Measurements from ENCODE around the gene NENF. TPM values are rescaled to one million over a fixed set of nuclear protein-coding genes. Genes with fewer than 3 reads are reported as not detected.

NENF gene
- total RNA-seq, 2 donors from 2014 or later = 83.2 to 277 TPM

- intact Hi-C loops (cut with DNase I) = loop anchor here (2.0 to 10.0 kb wide), 2 partner anchors 163 to 387 kb away; no protein-coding TSS in a partner anchor
- TF ChIP-seq POLR2AphosphoS5 (IDR thresholded peaks at IDR 0.05) (no peak), CTCF (IDR thresholded peaks at IDR 0.05) (peak in 1 of 4 experiments; percentile 52), POLR2A (IDR thresholded peaks at IDR 0.05) (no peak)
- 56% methylated on average over 8 of the region's 8 CpGs for WGBS
Observed at GRCh38 chr1:212457740-212458338, 25.1 kb downstream of the NENF start.

GRCh38 chr1:212458817-212459216 lies 26.1 kb downstream of the NENF start:
- TF ChIP-seq POLR2AphosphoS5 (IDR thresholded peaks at IDR 0.05) (no peak), POLR2A (IDR thresholded peaks at IDR 0.05) (no peak), CTCF (IDR thresholded peaks at IDR 0.05) (no peak)
- Histone ChIP-seq H3K36me3 (no peaks in the 10 kb centered on the region), H3K4me1 (replicated peaks) (no peaks in the 10 kb centered on the region), H3K27me3 (replicated peaks; ENCODE audit: insufficient read depth) (no peaks in the 10 kb centered on the region), H3K4me3 (no peak overlapping the region), H3K9me3 (no peaks in the 10 kb centered on the region), H3K27ac (no peak overlapping the region)
- DNase-seq (ENCODE audit: low spot score) = no peak
- WGBS = 42% methylated on average over 1 of the region's 1 CpG
- intact Hi-C loops (cut with DNase I) = loop anchor here (10.0 kb wide), 1 partner anchor 164 kb away; no protein-coding TSS in a partner anchor

More at GRCh38 chr1:212457740-212458338, 25.1 kb downstream of the NENF start:
- Histone ChIP-seq H3K27ac (no peak overlapping the region), H3K4me1 (replicated peaks) (no peaks in the 10 kb centered on the region), H3K9me3 (no peaks in the 10 kb centered on the region), H3K27me3 (replicated peaks; ENCODE audit: insufficient read depth) (no peaks in the 10 kb centered on the region), H3K36me3 (no peaks in the 10 kb centered on the region), H3K4me3 (no peak overlapping the region)
- DNase-seq (ENCODE audit: low spot score) = no peak

- WGBS = 66% methylated on average over 5 of the region's 5 CpGs
- intact Hi-C loops (cut with DNase I) = loop anchor here (10.0 kb wide), 1 partner anchor 165 kb away; no protein-coding TSS in a partner anchor
- H3K9me3 ChIP-seq = no peaks in the 10 kb centered on the region
- no peak overlapping the region for H3K27ac ChIP-seq
- no peaks in the 10 kb centered on the region for H3K27me3 ChIP-seq (replicated peaks; ENCODE audit: insufficient read depth)
- no peaks in the 10 kb centered on the region for H3K4me1 ChIP-seq (replicated peaks)
- DNase-seq (ENCODE audit: low spot score) = no peak
- no peak overlapping the region for H3K4me3 ChIP-seq
- TF ChIP-seq CTCF (IDR thresholded peaks at IDR 0.05) (no peak), POLR2A (IDR thresholded peaks at IDR 0.05) (no peak), POLR2AphosphoS5 (IDR thresholded peaks at IDR 0.05) (no peak)
- H3K36me3 ChIP-seq = no peaks in the 10 kb centered on the region
Observed at GRCh38 chr1:212459656-212460055, 26.9 kb downstream of the NENF start.

- no peak for TF ChIP-seq POLR2A (IDR thresholded peaks at IDR 0.05)
- TF ChIP-seq CTCF (IDR thresholded peaks at IDR 0.05) = no peak
- TF ChIP-seq POLR2AphosphoS5 (IDR thresholded peaks at IDR 0.05) = no peak
- intact Hi-C loops (cut with DNase I) = no loop called here
- H3K4me3 ChIP-seq = no peak overlapping the region
- no peaks in the 10 kb centered on the region for H3K9me3 ChIP-seq
- H3K4me1 ChIP-seq (replicated peaks) = no peaks in the 10 kb centered on the region
- no peak for DNase-seq (ENCODE audit: low spot score)
- no peak overlapping the region for H3K27ac ChIP-seq
- no peaks in the 10 kb centered on the region for H3K36me3 ChIP-seq
- WGBS = 86% methylated on average over 9 of the region's 9 CpGs
- no peaks in the 10 kb centered on the region for H3K27me3 ChIP-seq (replicated peaks; ENCODE audit: insufficient read depth)
Observed at GRCh38 chr1:212460376-212460775, 27.7 kb downstream of the NENF start.
